ENCODE data around the gene F11R.
"Not testable (repeated sequence)": the region's sequence is repeated elsewhere in the genome, so short reads cannot be mapped to it uniquely, and the experiment has no call there.

F11R gene

GRCh38 chr1:161017756-161018630 lies 3.0 kb downstream of the F11R start:
- Histone ChIP-seq H3K27me3 (ENCODE audit: insufficient read depth, poor library complexity, severe bottlenecking) (no peaks in the 10 kb centered on the region), H3K36me3 (ENCODE audit: low read depth) (peaks cover 26% of the 10 kb centered on the region), H3K4me1 (ENCODE audit: insufficient read depth, poor library complexity, severe bottlenecking) (peaks cover 58% of the 10 kb centered on the region), H3K4me3 (ENCODE audit: severe bottlenecking) (no peak overlapping the region), H3K9me3 (ENCODE audit: severe bottlenecking) (no peaks in the 10 kb centered on the region), H3K27ac (ENCODE audit: poor library complexity, severe bottlenecking) (peak overlapping the region; percentile 89)
- ATAC-seq (ENCODE audit: low read depth), result no peak
- no peak for DNase-seq (ENCODE audit: low spot score)
- no peak for TF ChIP-seq CTCF (IDR thresholded peaks at IDR 0.05; ENCODE audit: poor library complexity, severe bottlenecking)

GRCh38 chr1:161017181-161017580 lies 3.8 kb downstream of the F11R start:
- peaks cover 27% of the 10 kb centered on the region for H3K36me3 ChIP-seq (ENCODE audit: low read depth)
- H3K4me1 ChIP-seq (ENCODE audit: insufficient read depth, poor library complexity, severe bottlenecking), result peaks cover 58% of the 10 kb centered on the region
- not testable (repeated sequence) for H3K27me3 ChIP-seq (ENCODE audit: insufficient read depth, poor library complexity, severe bottlenecking); H3K9me3 ChIP-seq (ENCODE audit: severe bottlenecking); DNase-seq (ENCODE audit: low spot score); ATAC-seq (ENCODE audit: low read depth); H3K4me3 ChIP-seq (ENCODE audit: severe bottlenecking)
- peak overlapping the region; percentile 89 for H3K27ac ChIP-seq (ENCODE audit: poor library complexity, severe bottlenecking)

DNA sequence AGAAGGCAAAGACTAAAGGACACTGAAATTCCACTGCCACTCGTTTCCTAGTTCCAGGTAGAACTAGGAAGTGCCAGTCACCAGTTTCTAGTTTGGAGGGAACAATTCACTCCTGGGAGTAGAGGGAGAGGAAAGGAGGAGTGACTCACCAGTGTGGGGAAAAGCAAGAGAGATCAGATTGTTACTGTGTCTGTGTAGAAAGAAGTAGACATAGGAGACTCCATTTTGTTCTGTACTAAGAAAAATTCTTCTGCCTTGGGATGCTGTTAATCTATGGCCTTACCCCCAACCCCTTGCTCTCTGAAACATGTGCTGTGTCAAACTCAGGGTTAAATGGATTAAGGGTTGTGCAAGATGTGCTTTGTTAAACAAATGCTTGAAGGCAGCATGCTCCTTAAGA lies 4.3 kb downstream of the F11R start:
- ATAC-seq (ENCODE audit: low read depth); H3K9me3 ChIP-seq (ENCODE audit: severe bottlenecking); H3K4me3 ChIP-seq (ENCODE audit: severe bottlenecking); DNase-seq (ENCODE audit: low spot score); H3K27me3 ChIP-seq (ENCODE audit: insufficient read depth, poor library complexity, severe bottlenecking): not testable (repeated sequence)
- H3K4me1 ChIP-seq (ENCODE audit: insufficient read depth, poor library complexity, severe bottlenecking), result peaks cover 53% of the 10 kb centered on the region
- H3K36me3 ChIP-seq (ENCODE audit: low read depth), result peaks cover 32% of the 10 kb centered on the region
- peak overlapping the region; percentile 89 for H3K27ac ChIP-seq (ENCODE audit: poor library complexity, severe bottlenecking)

DNA sequence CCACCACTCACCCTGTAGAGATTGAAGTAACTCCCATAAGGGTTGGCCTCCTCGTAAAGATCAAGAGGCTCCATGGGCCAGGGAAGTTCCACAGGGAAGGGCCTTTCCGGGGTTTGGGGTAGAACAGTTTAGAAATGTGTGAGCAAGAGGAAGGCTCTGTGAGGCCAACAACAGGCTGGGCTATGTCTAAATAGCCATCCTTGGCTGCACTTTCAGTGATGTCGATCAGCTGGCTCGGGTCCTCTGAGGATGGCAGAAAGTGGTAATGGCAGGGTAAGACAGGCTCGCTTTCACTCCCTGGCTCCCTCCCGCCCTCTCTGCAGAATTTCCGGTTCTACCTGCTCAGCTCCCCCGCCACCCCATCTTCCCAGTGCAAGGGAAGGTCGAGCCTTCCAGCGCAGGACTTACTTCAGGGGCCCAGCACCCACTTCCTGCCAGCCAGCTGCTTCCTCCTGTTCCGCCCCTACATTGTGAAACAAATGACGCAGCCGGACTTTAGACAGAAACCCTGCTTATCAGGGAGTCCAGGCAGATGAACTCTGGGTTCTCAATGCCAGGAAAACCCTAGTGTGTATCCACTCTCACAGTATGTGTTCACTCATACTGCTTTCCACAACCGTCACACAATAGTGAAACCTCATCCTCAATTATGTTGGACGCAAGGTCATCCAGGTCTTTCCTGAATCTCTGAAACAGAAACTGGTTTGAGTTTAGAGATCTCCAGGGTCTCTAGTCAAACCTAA lies 7.3 kb downstream of the F11R start:
- H3K27me3 ChIP-seq (ENCODE audit: insufficient read depth, poor library complexity, severe bottlenecking), result no peaks in the 10 kb centered on the region
- ATAC-seq (ENCODE audit: low read depth), result peak; percentile 92
- H3K4me3 ChIP-seq (ENCODE audit: severe bottlenecking), result no peak overlapping the region
- H3K36me3 ChIP-seq (ENCODE audit: low read depth), result peaks cover 40% of the 10 kb centered on the region
- no peak for TF ChIP-seq CTCF (IDR thresholded peaks at IDR 0.05; ENCODE audit: poor library complexity, severe bottlenecking)
- DNase-seq (ENCODE audit: low spot score), result peak; percentile 95
- no peaks in the 10 kb centered on the region for H3K9me3 ChIP-seq (ENCODE audit: severe bottlenecking)
- H3K27ac ChIP-seq (ENCODE audit: poor library complexity, severe bottlenecking), result peak overlapping the region; percentile 89
- H3K4me1 ChIP-seq (ENCODE audit: insufficient read depth, poor library complexity, severe bottlenecking), result peaks cover 45% of the 10 kb centered on the region

DNA sequence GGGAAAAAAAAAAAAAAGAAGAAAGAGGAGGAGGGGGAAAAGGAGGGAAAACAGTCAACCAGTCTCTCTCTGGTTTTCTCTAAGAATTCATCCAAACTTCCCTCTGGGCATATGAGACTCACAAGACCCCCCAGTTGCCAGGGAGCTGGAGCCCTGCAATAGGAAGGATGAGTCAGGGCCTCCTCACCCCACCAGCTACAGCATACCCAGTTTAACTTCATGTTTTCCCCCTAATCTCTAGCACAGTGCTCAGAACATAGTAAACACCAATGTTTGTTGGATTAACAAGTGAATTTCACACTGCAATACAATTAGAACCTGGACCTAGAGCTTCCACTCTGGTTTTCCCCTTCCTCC lies 7.8 kb downstream of the F11R start:
- Histone ChIP-seq H3K27ac (ENCODE audit: poor library complexity, severe bottlenecking) (peak overlapping the region; percentile 89), H3K4me3 (ENCODE audit: severe bottlenecking) (no peak overlapping the region), H3K4me1 (ENCODE audit: insufficient read depth, poor library complexity, severe bottlenecking) (peaks cover 40% of the 10 kb centered on the region)

More for the DNA sequence above, 7.8 kb downstream of the F11R start:
- no peaks in the 10 kb centered on the region for H3K9me3 ChIP-seq (ENCODE audit: severe bottlenecking)
- peaks cover 42% of the 10 kb centered on the region for H3K36me3 ChIP-seq (ENCODE audit: low read depth)
- ATAC-seq (ENCODE audit: low read depth) (peak; percentile 13; the same call in 2 of the 3 replicates), DNase-seq (ENCODE audit: low spot score) (no peak)
- H3K27me3 ChIP-seq (ENCODE audit: insufficient read depth, poor library complexity, severe bottlenecking), result no peaks in the 10 kb centered on the region
- TF ChIP-seq CTCF (IDR thresholded peaks at IDR 0.05; ENCODE audit: poor library complexity, severe bottlenecking), result no peak
